Pancreas (tissue), 10 donors: ENCODE results near the gene DEPDC5. TPM values are rescaled to one million over a fixed set of nuclear protein-coding genes. Genes with fewer than 3 reads are reported as not detected.
A peak's percentile ranks its signal among the peaks of the same experiment; 100 is the strongest.

Experiments used
- ATAC-seq, 4 donors: fragments of 200-7000 bp; cut with Tn5 transposase; one replicate each; pipeline versions ENCODE4 v1.8.0 to v1.9.1; 2020; ENCODE audit warnings: mild to moderate bottlenecking in 4 of 4, moderate library complexity in 4 of 4
- DNase-seq, 6 donors: peaks; one replicate each; pipeline ENCODE4 v3.0.0-alpha.2; 2020
- FAIRE-seq: peaks from 2 replicates; lab custom pipeline; 2012; peaks lifted over from hg19 to GRCh38; lab: Jason Lieb, UNC
- H3K27ac ChIP-seq, 4 donors: fragments of 200-600 bp; sonication (generic); 1 replicate in 3 of 4; 2 replicates in 1 of 4; pipeline versions ENCODE4 v1.5.0 to v1.8.0; 2020
- H3K27me3 ChIP-seq, 4 donors: fragments of 200-600 bp; one replicate each; pipeline ENCODE4 v1.8.0; 2021
- H3K36me3 ChIP-seq, 3 donors: fragments of 200-600 bp; sonication (generic) in 1 of 3; one replicate each; pipeline versions ENCODE4 v1.5.0 to v1.8.0; 2020 to 2021
- H3K4me1 ChIP-seq, 3 donors: fragments of 200-600 bp; one replicate each; pipeline ENCODE4 v1.8.0; 2021
- H3K4me3 ChIP-seq, 4 donors: fragments of 200-600 bp; sonication (generic) in 2 of 4; one replicate each; pipeline versions ENCODE4 v1.5.0 to v1.8.0; 2020 to 2021
- H3K9me3 ChIP-seq, 4 donors: fragments of 200-600 bp; one replicate each; pipeline ENCODE4 v1.8.0; 2021
- WGBS, 2 donors: extraction: QIAGEN DNeasy Blood & Tissue Kit; methylation state at CpG; one replicate each; pipeline ENCODE4 v1.1.7; 2013; 5-methylcytosine and 5-hydroxymethylcytosine counted together
- intact Hi-C, 3 donors: fragments of 100-400 bp; cut with DNase I; formaldehyde crosslinking; loops; one replicate each; pipeline versions ENCODE4 v1.11.1 to v1.14.2; 2022
- polyA plus RNA-seq, 2 donors: library from polyadenylated mRNA; stranded (reverse); fragments of 200-250 nt; gene quantifications; one replicate each; pipeline ENCODE4 v1.2.3, GENCODE V29; 2013
- total RNA-seq, 6 donors: library from RNA; stranded (reverse); fragmentation: NEBNext Ultra II Directional in 4 of 6; extraction: Animal tissue kit (Norgen Biotek cat#: 25700) in 4 of 6; gene quantifications; one replicate each; pipeline versions ENCODE4 v1.2.1 to v1.2.4, GENCODE V29; 2021 to 2023
- TF ChIP-seq, protein P1 (sequence below), 4 donors: fragments of 200-600 bp; sonication (generic) in 3 of 4; IDR thresholded peaks; one replicate each; pipeline versions ENCODE4 v1.5.0 to v1.8.0; 2021; ENCODE audit warnings: antibody characterized with exemption in 4 of 4
- donor health status: healthy with polysubstance abuse.
- donor health status: DM: no; HTN: no; CAD: no; lungs with moderate emphysema.
- donor health status: DM: no; HTN: no; CAD: no.
- donor health status: control.
- donor health status: control.
- donor health status: Bipolar disorder and iron deficiency.
- donor health status: DM: yes; HTN: yes; CAD: no.
- donor health status: DM: no; HTN: no; CAD: no.
- donor health status: DM: no; HTN: no; CAD: no.
- donor health status: DM: yes; HTN: yes; CAD: no.

DEPDC5 gene
- total and polyA plus RNA-seq, 8 donors = 5.9 to 17.2 (median 9.0) TPM

DNA sequence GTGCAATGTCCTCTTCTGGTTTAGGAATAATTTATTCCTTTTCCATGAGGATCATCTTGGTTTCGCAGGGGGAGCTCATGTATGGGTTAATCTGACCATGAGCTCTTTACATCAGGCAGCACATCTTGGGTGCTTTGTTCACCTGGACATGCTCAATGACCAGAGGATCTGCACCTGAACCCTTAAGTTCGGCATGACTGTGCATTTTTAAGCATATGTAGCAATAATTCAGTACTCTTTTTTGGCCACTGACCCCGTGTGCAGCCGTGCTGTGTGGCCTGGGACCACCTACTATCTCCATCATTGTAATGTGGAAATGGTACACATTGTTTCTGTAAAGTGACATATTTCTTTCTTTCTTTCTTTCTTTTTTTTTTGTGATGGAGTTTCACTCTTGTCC is 62.9 kb downstream of the DEPDC5 start:
- 87 to 90% methylated on average over 4 of the region's 4 CpGs for WGBS, 2 donors
- ATAC-seq (no peak), DNase-seq (no peak), FAIRE-seq (no peak)
- intact Hi-C loops = no loop called here
- Histone ChIP-seq H3K27me3 (no peaks in the 10 kb centered on the region), H3K4me1 (no peaks in the 10 kb centered on the region), H3K27ac (no peak overlapping the region), H3K36me3 (peaks cover 0 to 50% (median 2%) of the 10 kb centered on the region in 3 donors), H3K9me3 (no peaks in the 10 kb centered on the region), H3K4me3 (no peak overlapping the region)
- TF ChIP-seq, protein P1, sequence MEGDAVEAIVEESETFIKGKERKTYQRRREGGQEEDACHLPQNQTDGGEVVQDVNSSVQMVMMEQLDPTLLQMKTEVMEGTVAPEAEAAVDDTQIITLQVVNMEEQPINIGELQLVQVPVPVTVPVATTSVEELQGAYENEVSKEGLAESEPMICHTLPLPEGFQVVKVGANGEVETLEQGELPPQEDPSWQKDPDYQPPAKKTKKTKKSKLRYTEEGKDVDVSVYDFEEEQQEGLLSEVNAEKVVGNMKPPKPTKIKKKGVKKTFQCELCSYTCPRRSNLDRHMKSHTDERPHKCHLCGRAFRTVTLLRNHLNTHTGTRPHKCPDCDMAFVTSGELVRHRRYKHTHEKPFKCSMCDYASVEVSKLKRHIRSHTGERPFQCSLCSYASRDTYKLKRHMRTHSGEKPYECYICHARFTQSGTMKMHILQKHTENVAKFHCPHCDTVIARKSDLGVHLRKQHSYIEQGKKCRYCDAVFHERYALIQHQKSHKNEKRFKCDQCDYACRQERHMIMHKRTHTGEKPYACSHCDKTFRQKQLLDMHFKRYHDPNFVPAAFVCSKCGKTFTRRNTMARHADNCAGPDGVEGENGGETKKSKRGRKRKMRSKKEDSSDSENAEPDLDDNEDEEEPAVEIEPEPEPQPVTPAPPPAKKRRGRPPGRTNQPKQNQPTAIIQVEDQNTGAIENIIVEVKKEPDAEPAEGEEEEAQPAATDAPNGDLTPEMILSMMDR (IDR thresholded peaks at IDR 0.05) = no peak

DNA sequence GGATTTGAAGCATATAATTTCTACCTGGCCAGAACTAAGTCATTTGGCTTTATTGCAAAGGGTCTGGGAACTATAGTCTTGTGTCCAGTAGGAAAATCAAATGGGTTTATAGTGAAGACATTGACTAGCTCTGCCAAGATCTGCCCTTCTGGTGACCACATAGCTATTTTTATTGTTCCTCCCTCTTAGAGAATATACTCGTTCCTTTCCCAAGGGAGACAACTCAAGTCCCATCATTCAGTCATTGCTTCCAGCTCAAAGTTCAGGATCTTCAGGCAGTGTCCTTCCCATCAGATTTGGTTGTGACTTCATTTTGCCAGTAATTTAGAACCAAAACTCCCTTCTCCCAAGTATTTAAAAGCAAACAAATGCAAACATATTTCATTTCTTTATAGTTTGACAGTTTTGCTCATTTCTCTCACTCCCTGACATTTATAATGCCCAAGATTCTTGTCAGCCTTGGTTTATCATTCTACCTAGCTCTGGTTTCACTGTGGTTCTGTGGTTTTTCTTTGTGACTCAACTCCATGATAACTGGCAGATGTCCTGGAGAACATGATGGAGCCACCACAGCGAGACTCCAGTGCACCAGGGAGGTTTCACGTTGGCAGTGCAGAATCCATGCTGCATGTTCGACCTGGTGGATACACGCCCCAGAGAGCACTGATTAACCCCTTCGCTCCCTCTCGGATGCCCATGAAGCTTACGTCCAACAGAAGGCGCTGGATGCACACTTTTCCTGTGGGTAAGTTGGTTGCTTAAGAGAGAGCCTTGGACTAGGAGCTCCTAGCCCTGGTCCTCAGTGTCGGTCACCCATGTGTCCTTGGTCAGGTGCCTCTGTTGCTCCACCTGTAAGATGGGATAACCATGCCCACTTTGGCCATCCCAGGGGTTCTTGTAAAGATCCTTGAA is 64.9 kb downstream of the DEPDC5 start:
- intact Hi-C loops = no loop called here
- no peaks in the 10 kb centered on the region for H3K4me1 ChIP-seq
- no peak for ATAC-seq
- H3K27me3 ChIP-seq = no peaks in the 10 kb centered on the region
- no peaks in the 10 kb centered on the region for H3K9me3 ChIP-seq
- WGBS, 2 donors = 79 to 81% methylated on average over 10 of the region's 10 CpGs
- H3K27ac ChIP-seq = no peak overlapping the region
- TF ChIP-seq, protein P1 (IDR thresholded peaks at IDR 0.05) = no peak
- H3K4me3 ChIP-seq = no peak overlapping the region
- FAIRE-seq = no peak
- DNase-seq = no peak
- H3K36me3 ChIP-seq = peaks cover 0 to 60% (median 3%) of the 10 kb centered on the region in 3 donors

DNA sequence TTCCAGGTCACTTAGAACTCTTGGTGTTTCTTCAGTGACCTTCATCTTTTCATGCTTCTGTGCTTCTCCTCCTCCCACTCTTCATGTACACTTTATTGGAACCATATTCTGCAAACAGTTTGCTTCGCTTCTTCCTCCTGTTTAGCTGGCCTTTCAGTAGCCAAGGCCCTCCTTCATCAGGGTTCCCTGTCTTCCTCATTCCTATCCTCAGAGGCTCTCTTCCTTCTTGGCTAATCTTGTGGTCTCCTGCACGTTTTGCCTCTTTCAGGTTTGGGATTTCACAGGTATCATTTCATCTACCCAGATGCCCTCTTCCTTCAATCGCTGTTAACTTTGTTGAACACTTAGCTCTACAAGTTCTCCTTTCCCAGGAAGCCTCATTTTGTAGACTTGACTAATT is 66.8 kb downstream of the DEPDC5 start:
- H3K4me1 ChIP-seq = no peaks in the 10 kb centered on the region
- no peak overlapping the region for H3K27ac ChIP-seq
- H3K4me3 ChIP-seq = no peak overlapping the region
- DNase-seq (no peak), FAIRE-seq (no peak), ATAC-seq (no peak)
- TF ChIP-seq, protein P1 (IDR thresholded peaks at IDR 0.05) = no peak
- intact Hi-C loops = no loop called here
- peaks cover 0 to 51% (median 3%) of the 10 kb centered on the region in 3 donors for H3K36me3 ChIP-seq
- 77 to 83% methylated on average over 3 of the region's 3 CpGs for WGBS, 2 donors
- H3K27me3 ChIP-seq = no peaks in the 10 kb centered on the region
- H3K9me3 ChIP-seq = no peaks in the 10 kb centered on the region

DNA sequence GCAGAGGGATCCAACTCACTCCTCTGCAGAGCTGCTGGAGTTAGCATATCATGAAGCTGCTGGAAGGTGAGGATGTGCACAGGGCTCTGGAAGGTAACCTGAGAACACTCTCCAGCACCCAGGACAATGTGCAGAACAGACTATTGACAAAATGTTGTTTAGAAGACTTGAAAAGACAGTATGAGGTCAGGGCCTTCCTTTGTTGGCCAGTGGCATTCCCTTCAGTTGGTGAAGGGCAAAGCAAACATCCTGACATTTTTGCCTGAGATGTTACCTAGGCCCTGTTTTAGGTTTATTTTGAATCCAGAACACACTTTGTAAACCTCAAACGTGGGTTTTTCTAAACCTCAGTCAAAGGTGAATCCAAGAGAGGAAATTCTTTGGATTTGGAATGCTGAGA is 67.8 kb downstream of the DEPDC5 start:
- TF ChIP-seq, protein P1 (IDR thresholded peaks at IDR 0.05) = no peak

DNA sequence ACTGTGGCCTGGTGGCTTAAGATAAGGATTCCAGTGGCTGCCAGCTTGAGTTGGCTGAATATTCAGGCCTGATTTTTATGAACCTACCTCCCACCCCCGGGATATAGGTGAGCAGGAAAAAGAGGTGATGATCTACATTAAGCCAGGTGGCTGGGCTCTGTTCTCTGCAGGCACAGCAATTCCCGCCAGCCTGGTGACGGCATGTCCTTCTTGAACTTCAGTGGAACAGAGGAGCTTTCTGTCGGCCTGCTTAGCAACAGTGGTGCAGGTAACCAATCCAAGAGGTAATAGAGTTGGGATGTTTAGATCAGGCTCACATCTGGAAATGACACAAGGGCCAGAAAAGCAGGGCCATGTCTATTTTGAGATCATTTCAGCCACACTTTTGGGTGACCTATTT is 68.7 kb downstream of the DEPDC5 start:
- Histone ChIP-seq H3K27me3 (no peaks in the 10 kb centered on the region), H3K4me1 (no peaks in the 10 kb centered on the region), H3K4me3 (no peak overlapping the region), H3K9me3 (no peaks in the 10 kb centered on the region), H3K36me3 (peaks cover 0 to 36% (median 3%) of the 10 kb centered on the region in 3 donors), H3K27ac (no peak overlapping the region)
- whole genome bisulfite sequencing, 2 donors = 82 to 95% methylated on average over 4 of the region's 4 CpGs
- DNase-seq (peak in 1 of 6 donors; percentile 16), FAIRE-seq (no peak), ATAC-seq (peak in 2 of 4 donors; percentile 62 to 77)
- TF ChIP-seq, protein P1 (IDR thresholded peaks at IDR 0.05) = no peak
- intact Hi-C loops = no loop called here

More for the DNA sequence above, 67.8 kb downstream of the DEPDC5 start:
- intact Hi-C loops = no loop called here
- Histone ChIP-seq H3K27me3 (no peaks in the 10 kb centered on the region), H3K27ac (no peak overlapping the region), H3K9me3 (no peaks in the 10 kb centered on the region), H3K4me3 (no peak overlapping the region), H3K4me1 (no peaks in the 10 kb centered on the region), H3K36me3 (peaks cover 0 to 45% (median 3%) of the 10 kb centered on the region in 3 donors)
- DNase-seq (no peak), FAIRE-seq (no peak), ATAC-seq (no peak)
- 50 to 53% methylated on average over 1 of the region's 1 CpG for WGBS, 2 donors
